Left hindlimb (tissue), 1 donor: ENCODE results near the gene SLC6A6.
A peak's percentile ranks its signal among the peaks of the same experiment; 100 is the strongest.
"Not testable (repeated sequence)": the region's sequence is repeated elsewhere in the genome, so short reads cannot be mapped to it uniquely, and the experiment has no call there.

ENCODE experiments used
- DNase-seq: peaks from one replicate; pipeline ENCODE4 v3.0.0-alpha.2; 2018

Gene SLC6A6

DNA sequence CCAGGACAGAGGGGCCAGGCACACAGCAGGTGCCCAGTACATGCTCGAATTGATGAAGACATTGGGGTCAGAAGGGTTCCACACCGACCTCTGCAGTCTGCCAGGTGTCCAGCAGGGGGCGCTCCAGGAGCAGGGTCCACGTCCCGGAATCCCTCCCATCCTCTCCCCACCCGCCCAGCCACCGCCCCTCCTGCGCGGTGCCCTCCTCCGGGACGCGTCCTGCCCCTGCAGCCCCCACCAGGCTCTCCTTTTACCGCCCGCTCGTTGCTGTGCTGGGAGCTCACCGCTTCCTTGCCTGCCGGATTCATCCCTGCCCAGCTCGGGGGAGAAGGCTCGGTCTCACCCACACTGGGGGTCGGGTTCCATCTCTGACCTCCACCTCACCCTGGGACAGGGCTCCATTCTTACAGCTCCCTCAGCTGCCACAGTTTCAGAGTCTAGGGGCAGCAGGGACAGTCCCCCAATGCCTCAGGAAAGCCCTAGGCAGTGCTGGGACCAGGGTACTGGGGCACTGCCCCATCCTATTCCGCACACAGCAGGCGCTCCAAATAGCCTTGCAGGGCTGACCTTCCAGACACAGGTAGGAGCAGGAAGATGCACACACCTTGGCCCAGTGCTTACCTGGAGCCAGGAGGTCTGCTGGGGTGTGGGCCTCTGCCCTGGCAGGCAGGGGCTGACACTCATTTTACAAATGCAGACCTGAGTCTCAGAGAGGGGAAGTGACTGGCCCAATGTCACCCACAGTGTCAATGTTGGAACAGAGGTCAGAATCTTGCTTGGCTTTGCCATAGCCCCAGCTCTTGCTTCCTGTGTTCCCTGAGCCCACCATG lies 106.8 kb downstream of the SLC6A6 start:
- peak; percentile 56 for DNase-seq

DNA sequence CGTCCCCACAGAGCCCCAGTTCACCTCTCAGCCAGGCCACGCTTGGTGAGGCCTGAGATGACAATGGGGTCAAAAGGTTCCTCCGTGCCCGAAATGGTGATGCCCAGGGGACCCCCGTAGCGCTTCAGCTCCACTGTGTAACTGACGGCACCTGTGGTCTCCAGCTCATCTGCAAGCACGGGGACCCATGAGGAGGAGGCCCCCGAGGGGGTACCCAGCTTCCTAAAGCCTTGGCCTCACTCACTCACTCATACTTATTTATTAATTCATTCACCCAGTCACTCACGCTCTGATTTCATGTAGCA lies 107.3 kb downstream of the SLC6A6 start:
- no peak for DNase-seq

DNA sequence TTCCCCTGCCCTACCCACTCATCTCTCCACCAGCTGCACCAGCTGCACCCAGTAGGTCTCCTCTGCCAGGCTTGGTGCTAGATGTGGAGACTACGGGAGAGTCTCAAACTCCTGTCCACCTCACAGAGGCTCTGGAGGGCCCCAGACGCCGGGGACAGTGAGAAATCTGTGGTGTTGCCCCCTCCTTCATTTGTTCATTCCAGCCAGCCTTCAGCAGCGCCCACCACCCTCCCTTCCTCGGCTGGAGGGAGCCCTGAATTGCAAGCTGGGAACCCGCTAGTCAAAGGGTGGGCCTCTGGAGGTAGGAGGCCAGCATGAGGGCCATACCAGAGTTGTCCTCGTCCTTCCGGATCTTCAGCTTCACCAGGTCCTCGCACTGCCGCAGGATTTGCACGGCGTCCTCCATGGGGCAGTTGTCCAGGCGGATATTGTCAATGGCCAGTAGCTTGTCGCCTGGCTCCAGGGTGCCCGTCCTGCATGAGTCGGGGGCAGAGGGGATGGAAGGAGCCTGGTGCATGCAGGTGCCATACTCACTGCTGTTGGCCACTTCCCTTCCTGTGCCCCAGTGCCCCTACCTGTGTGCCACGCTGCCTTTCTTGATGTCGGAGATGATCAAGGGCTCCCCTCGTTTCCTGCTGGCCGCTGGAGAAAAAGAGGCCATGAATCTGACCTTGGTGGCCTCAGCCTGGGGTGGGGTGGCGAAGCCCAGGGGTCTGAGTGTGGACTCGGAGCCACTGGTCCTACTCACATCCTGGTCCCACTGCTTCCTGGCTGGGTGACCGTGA lies 108.6 kb downstream of the SLC6A6 start:
- no peak for DNase-seq

DNA sequence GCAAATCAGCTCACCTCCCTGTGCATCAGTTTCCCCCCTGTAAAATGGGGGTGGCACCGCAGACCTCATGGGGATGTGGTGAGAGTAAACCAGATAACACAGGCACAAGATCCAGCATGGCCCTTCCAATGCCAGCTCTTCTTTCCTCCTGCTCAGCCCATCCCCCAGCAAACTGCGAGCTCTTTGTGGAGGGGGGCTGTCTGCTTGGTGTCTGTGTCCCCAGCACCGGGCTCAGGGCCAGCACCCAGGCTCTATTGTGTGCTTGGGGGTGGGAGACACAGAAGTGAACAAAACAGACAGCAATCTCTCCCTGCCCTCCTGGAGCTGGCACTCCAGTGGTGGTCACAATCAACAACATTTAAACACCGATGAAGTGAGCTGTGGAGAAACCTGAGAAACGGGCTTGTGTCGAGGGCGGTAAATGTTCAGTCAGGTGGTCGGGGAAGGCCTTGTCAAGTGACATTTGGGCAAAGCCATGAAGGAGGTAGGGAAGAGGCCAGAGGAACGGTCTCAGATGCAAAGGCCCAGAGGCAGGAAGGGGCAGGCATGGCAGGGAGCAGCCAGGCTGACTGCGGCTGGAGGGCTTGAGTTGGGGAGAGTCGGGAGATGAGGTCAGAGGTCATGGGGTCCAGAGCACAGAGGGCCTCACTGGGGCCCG lies 109.3 kb downstream of the SLC6A6 start:
- DNase-seq, result no peak

DNA sequence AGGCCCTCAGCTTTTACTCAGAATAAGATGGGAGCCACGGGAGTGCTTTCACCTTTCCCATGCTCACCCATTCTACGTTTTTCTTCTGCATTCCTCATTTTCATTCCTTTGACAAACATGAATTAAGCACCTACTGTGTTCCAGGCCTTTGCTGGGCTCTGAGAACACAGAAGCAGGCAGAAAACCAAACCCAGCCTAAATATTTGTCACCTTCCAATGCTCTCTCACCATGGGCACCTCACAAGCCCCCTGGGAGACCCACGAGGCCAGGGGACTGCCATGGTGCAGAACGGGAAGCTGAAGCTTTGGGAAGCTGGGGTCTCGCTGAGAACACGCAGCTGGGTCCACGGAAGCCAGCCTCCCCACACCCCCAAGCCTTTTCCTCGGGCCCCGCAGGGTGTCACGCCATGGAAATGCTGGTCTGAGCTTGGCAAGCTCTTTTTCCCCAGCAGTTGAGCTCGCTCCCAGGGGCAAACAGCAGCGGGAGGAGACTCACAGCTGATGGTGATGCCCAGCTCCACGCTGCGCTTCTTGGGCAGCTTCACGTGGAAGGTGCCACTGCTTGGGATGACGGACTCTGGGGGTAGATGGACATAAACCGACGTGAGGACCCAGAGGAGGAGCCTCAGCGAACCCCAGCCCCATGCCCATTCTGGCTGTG lies 110.0 kb downstream of the SLC6A6 start:
- no peak for DNase-seq

DNA sequence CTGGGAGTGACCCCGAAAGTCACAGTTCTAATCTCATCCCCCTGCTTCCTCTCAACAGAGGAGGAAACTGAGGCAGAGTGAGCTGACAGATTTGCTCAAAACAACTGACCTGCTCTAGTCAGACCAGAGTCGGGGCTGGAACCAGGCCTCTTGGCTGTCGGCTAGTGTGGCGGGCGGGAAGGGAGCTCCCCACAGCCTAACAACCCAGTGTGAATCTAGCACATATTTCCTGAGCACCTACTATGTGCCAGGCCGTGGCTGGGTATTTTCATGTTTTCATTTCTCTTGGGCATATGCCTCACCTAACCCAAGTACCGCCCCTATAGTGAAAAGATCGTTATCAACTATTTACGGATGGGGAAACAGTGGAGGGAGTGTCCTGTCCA lies 110.5 kb downstream of the SLC6A6 start:
- DNase-seq, result no peak

DNA sequence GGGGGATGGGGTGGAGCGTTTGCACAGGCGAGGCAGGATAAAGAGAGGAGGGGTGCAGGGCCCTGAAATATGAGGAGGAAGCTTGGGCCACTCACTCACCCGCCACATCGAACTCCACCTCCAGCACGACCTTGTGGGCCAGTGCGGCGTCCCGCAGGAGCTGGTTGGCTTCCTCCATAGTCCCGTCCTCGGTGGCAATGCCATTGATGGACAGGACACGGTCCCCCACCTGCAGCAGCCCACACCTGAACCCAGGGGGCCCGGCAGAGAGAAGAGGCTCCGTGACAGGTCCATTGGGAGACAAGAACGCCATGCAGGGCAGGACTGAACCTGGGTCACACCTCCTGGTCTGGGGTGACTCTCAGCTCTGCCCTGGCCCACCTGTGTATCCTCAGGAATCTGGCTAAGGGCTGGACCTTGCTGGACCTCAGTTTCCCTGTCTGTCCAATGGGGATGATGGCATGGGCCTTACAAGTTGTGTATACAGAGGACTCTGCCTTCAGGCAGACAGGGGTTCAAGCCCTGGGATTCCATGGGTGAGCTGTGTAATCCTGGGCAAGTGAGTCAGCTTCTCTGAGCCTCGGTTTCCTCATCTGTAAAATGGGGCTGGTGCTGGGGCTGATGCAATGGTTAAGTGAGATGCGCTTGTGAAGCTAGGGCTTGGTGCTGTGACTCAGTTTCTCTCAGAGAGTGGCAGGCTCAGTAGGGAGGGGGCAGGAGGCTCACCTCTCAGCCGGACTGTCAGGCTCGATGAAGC lies 111.3 kb downstream of the SLC6A6 start:
- DNase-seq, result no peak

DNA sequence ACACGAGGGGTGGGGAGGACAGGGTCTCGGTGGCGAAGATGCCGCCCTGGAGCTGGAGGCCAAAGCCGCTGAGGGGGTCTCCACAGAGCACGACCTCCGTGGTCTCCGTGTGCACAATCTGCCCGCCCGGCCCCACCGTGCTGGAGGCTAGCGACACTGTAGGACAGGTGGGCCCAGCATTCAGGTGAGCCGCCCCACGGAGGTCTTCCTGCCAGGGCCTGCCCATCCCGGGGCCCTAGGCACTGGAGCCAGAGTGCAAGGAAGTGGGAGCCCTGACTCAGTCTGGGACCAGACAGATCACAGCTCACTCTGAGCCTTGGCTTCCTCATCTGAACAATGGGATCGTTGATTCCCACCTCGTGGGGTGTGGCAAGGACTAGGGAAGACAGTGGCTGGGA lies 111.9 kb downstream of the SLC6A6 start:
- no peak for DNase-seq

DNA sequence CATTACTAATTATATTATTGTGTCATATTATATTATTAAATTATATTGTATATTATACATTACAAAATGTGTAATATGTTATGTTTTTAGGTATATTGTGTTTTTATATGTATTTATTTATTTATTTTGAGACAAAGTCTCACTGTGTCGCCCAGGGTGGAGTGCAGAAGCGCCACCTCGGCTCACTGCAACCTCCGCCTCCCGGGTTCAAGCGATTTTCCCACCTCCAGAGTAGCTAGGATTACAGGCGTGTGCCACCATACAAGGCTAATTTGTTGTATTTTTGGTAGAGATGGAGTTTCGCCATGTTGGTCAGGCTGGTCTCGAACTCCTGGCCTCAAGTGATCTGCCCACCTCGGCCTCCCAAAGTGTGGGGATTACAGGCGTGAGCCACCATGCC lies 113.1 kb downstream of the SLC6A6 start:
- not testable (repeated sequence) for DNase-seq

DNA sequence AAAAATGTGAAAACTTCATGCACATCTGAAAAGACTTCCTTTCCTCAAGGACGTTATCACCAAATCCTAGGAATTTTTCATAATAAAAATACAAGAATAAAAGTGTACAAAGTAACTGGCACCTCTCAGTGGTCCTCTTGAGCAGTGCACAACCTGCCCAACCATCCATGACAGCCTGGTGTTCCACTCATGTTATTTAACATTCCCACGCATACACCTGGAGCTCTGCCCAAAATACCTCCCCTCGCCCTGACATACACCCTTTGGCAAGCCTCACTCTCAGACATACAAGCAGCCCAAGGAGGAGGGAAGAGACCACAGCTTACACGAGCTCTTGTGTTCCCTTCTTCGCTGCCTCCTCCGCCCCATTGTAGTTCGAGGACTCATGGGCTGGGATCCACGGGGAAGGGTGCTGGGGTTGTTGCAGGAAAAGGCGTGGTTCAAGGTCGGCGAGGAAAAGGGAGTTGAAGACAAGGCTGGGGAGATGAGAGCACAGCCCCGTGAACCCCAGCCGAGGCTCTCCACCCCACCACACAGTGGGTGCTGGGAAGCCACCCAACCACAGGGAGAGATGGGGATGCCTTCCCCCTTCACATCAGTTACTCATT lies 114.4 kb downstream of the SLC6A6 start:
- no peak for DNase-seq

DNA sequence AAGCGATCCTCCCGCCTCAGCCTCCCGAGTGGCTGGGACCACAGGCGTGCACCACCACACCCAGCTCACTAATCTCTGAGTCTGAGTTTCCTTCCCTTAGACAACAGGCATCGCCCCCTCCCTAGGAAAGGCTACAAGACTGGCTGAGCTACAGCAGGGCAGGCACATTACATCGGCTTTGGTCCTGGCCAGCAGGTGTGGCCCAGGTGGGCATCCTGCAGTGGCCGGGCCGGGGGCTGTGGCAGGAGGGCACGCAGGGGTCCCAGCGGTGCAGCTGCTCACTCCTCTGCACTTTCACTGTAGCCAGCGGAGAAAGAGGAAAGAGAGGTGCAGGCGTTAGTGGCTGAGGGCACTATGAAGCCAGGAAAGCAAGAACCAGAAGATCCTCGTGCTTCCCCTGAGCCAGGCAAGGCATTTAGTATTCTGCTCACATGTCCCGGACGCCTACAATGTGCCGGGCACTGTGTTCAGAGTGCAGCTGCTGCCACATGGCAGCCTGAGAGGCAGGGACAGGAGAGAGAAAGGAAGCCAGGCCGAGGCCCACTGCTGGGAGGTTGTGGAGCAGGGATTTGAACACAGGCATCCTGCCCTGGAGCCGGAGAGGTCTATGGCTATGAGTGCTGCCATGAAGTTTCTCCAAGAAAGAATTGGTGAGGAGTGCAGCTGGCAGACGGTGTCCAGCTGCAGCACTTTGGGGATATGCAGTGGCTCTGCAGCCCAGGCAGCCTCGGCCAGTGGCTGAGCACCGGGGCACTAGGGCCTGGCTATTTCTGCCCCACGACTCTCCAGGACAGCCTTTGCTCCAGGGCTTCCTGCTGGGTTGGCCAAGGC lies 115.4 kb downstream of the SLC6A6 start:
- no peak for DNase-seq

DNA sequence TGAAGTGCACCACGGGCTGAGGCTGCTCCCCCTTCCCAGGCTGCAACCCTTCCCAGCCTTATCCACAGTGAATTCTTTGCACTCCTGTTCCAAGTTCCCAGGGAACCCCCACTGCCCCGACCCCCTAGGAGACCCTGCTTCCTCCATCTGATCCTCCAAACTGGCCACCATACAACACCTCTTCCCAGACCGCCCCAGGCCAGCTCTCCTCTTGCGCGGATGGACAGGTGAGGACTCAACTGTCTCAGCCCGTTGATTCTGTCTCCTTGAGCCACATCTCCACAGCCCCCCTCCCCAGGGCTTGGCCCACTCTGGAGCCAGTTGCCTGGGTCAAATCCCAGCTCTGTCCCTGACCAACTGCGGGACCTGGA lies 116.0 kb downstream of the SLC6A6 start:
- DNase-seq, result no peak

DNA sequence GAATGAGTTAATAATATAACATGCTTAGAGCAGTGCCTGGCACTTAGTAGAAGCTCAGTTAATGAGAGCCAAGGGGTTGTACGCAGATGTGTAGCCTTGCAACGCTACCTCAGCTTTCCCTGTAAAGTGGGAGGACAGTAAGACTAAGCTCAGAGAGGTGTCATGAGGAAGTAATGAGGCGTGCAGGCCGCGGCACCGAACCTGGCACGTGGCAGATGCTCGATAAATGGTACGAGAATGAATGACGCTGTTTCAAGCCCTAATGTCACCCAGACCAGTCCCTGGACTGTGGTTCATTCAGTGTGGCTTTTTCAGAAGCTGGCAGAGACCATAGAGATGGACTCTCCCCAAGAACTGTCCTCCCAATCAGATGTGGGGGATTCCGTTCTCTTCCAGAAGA lies 116.5 kb downstream of the SLC6A6 start:
- DNase-seq, result no peak

DNA sequence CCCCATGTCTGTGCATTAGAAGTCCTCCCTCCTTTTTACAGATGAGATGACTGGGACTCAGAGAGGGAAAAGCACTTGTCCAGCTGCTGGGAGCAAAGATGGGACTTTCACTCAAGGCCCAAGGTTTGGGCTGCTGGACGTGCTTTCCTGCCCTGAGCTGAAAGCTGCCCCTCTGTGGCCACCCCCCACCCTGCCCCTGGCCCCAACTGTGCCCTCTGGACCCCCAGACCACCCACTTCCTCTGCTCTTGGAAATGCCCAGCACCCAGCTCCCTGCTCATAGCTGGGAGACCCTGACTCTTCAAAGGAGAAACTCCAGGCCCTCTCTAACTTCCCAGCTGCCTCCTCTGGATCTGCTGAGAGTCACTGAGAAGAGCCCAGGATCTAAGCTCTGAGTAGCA lies 117.0 kb downstream of the SLC6A6 start:
- no peak for DNase-seq

DNA sequence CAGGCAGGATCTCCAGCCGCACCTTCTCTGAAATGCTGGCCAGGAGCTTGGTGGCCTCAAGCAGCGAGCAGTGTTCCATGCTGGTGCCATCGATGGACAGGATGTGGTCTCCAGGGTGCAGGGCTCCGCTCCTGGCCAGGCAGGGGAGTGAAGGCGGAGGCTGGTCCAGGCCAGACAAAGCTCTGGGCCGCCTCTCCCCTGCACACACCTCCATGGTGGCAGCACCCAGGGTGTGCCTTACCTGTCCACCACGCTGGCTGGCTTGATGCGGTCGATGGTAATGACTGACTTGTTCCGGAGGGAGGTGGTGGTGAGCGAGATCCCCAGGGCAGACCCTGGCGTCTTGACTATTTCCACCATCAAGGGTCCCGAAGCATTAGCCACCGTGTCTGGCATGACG lies 117.7 kb downstream of the SLC6A6 start:
- DNase-seq, result no peak

DNA sequence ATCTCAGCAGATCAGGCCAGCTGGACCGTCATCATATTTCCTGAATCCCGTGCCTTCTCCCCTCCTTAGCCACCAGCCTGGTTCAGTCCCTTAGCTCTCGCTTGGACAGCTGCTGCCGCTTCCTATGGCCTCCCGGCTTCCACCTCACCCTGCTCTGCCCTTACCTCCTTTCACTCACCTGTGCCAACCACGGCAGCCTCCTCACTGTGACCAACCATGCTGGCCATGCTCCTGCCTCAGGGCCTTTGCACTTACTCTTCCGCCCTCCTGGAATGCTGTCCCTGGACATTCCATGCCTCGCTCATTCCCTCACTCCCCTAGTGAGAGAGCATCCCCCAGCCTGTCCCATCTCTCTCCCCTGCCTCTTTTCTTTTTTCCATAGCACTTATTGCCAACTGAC lies 118.6 kb downstream of the SLC6A6 start:
- no peak for DNase-seq

DNA sequence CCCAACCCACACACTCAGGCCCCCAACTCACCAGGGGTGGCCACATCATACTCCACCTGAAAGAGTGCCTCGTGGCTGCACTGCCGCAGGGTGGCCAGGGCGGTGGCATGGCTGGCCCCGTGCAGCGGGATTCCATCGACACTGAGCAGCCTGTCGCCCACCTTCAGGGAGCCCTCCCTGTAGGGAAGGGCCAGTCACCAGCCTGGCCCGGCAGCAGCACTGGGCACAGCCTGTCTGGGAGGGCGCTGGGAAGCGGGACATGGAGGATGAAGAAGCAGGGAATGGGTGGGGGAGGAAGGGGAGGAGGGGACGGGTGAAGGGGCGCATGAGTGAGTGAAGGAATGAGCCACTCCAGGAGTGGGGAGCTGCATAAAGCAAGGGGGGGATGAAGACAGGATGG lies 119.2 kb downstream of the SLC6A6 start:
- DNase-seq, result no peak

DNA sequence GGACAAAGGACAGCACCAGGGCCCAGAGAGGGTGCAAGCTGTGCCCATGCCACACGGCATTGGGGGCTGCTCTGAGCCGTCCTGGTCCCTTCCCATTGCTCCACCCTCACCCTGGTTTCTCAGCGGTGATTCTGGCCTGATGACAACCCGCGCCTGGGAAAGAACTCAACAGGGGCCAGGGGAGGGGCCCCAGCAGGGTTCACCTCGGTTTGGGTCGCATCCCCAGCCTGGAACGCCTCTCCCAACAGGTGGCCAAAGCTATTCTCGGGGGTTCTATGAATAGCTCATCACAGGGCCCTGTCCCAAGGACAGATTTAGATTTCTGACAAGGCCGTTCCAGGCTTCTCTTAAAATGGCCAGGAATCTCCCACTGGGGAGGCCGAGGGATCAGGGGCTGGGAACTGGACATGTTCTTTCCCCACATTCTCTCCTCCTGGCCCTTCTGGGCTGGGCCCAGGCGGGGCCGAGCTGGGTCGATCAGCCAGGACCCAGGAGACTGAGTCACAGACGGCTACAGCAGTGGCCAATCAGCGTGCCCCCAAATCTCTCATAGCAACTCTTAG lies 119.8 kb downstream of the SLC6A6 start:
- DNase-seq, result no peak

DNA sequence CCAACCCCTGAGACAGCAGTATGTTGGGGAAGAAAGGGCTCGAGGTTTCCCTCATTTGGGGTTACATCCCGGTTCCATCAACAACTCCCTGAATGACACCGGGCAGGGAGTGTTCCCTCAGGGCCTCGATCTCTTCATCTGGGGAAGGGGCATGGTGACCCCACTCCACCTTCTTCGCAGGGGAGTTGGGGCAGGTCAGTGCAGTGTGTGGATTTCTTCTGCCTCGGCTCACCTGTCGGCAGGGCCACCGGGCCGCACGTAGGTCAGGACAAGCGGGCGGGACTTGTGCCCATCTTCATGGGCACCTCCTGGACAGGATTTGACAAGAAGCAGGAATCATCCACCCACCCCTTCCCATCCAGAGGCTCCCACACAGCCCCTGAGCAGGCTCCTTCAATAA lies 120.4 kb downstream of the SLC6A6 start:
- no peak for DNase-seq

DNA sequence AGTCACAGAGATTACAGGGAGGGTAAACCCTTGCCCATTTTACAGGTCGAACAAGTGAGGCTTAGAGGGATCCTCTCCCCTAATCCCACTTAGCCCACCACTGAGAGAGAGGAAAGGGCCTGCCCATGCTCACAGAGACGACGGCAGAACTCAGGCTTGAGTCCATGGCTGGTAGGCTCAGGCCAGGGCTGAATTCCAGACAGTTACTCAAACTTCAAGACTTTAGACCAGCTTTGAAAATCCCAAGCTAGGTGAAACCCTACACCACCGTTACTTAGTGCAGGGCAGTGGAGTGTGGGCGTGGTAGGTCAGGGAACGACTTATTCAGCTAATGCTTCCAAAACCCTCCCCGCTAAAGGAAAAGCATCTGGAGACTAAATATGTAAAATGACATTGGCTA lies 121.4 kb downstream of the SLC6A6 start:
- DNase-seq, result no peak

DNA sequence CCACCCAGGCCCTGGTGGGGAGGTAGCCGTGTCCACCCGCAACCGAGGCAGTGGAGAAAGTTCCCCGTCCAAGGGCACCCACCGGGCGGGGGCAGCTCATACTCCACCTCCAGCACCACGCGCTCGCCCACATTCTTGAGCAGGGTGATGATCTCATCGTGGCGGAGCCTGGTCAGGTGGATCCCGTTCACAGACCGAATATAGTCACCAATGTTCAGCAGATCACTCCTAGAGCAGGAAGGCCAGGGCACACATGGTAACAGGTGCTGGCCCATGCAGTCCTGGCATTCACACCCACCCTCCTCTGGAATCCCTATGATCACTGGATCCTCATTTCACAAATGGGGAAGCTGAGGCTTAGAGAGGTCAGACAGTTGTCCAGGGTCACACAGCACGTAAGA lies 121.9 kb downstream of the SLC6A6 start:
- DNase-seq, result no peak
